Breast epithelium (tissue), 4 donors: ENCODE data around the gene CEP131. TPM values are rescaled to one million over a fixed set of nuclear protein-coding genes. Genes with fewer than 3 reads are reported as not detected.

Source experiments
- DNase-seq, 2 donors: peaks; one replicate each; pipeline ENCODE4 v3.0.0-alpha.2; 2019; ENCODE audit warnings: low spot score in 2 of 2
- H3K27ac ChIP-seq, 2 donors: fragments of 200-600 bp; sonication (generic) in 1 of 2; one replicate each; pipeline ENCODE4 v1.5.1; 2016 to 2019; ENCODE audit warnings: mild to moderate bottlenecking in 1 of 2
- H3K27me3 ChIP-seq, 2 donors: fragments of 200-600 bp; sonication (generic) in 1 of 2; one replicate each; pipeline versions ENCODE4 v1.5.1 to v1.6.0; 2017 to 2019; ENCODE audit warnings: control low read depth in 1 of 2, mild to moderate bottlenecking in 1 of 2
- H3K36me3 ChIP-seq: fragments of 200-600 bp; one replicate; pipeline ENCODE4 v1.5.1; 2019
- H3K4me1 ChIP-seq, 2 donors: fragments of 200-600 bp; sonication (generic); one replicate each; pipeline ENCODE4 v1.5.1; 2016 to 2019; ENCODE audit warnings: control low read depth in 1 of 2
- H3K4me3 ChIP-seq, 3 donors: fragments of 200-600 bp; sonication (generic); 1 replicate in 2 of 3; 2 replicates in 1 of 3; pipeline ENCODE4 v1.5.1; 2016 to 2019; ENCODE audit warnings: mild to moderate bottlenecking in 3 of 3, moderate library complexity in 2 of 3
- H3K9me3 ChIP-seq, 2 donors: fragments of 200-600 bp; sonication (generic) in 1 of 2; one replicate each; pipeline ENCODE4 v1.5.1; 2016 to 2019; ENCODE audit warnings: control low read depth in 1 of 2
- CTCF ChIP-seq, 3 donors: fragments of 450-650 bp; IDR thresholded peaks; one replicate each; pipeline ENCODE4 v1.5.1; 2016 to 2017; ENCODE audit warnings: antibody characterized with exemption in 3 of 3, mild to moderate bottlenecking in 3 of 3, moderate library complexity in 3 of 3
- POLR2A ChIP-seq: fragments of 450-650 bp; IDR thresholded peaks from one replicate; pipeline ENCODE4 v1.6.1; 2016; ENCODE audit warnings: antibody characterized with exemption, mild to moderate bottlenecking, moderate library complexity
- POLR2AphosphoS5 ChIP-seq, 3 donors: sonication (generic); formaldehyde crosslinking; IDR thresholded peaks; one replicate each; pipeline ENCODE4 v1.6.1; 2017; ENCODE audit warnings: antibody characterized with exemption in 3 of 3
- intact Hi-C: fragments of 100-400 bp; cut with DNase I; formaldehyde crosslinking; loops from one replicate; pipeline ENCODE4 v1.15.1; 2023; ENCODE audit warnings: low total_unique reads
- total RNA-seq, 3 donors: library from RNA; depleted of rRNA; stranded (reverse); fragments of >200 nt; gene quantifications; one replicate each; pipeline ENCODE4 v1.1.0, GENCODE V29; 2016

CEP131 gene
- total RNA-seq, 3 donors from 2014 or later: 6.9 to 12.8 (median 9.7) TPM

GRCh38 chr17:81241203-81241602 is 18.4 kb upstream of the CEP131 start:
- no peak for TF ChIP-seq CTCF (IDR thresholded peaks at IDR 0.05)
- no peak for TF ChIP-seq POLR2A
- no peak for TF ChIP-seq POLR2AphosphoS5 (IDR thresholded peaks at IDR 0.05)
- DNase-seq: no peak
- Histone ChIP-seq H3K4me1 (peaks cover 0 to 15% of the 10 kb centered on the region in 2 donors), H3K4me3 (no peak overlapping the region), H3K27ac (no peak overlapping the region), H3K27me3 (no peaks in the 10 kb centered on the region), H3K36me3 (no peaks in the 10 kb centered on the region), H3K9me3 (no peaks in the 10 kb centered on the region)
- intact Hi-C loops: no loop called here

GRCh38 chr17:81240761-81241160 is 18.0 kb upstream of the CEP131 start:
- no peak overlapping the region for H3K27ac ChIP-seq
- H3K9me3 ChIP-seq: no peaks in the 10 kb centered on the region
- no peaks in the 10 kb centered on the region for H3K27me3 ChIP-seq
- peaks cover 0 to 15% of the 10 kb centered on the region in 2 donors for H3K4me1 ChIP-seq
- no peak overlapping the region for H3K4me3 ChIP-seq
- no peak for TF ChIP-seq POLR2A
- no peak for TF ChIP-seq POLR2AphosphoS5 (IDR thresholded peaks at IDR 0.05)
- no peak for TF ChIP-seq CTCF (IDR thresholded peaks at IDR 0.05)
- intact Hi-C loops: no loop called here
- H3K36me3 ChIP-seq: no peaks in the 10 kb centered on the region
- no peak for DNase-seq

GRCh38 chr17:81239714-81240555 is 17.2 kb upstream of the CEP131 start:
- intact Hi-C loops: loop anchor here (5.0 kb wide), 1 partner anchor 98 kb away; no protein-coding TSS in a partner anchor
- TF ChIP-seq POLR2AphosphoS5 (IDR thresholded peaks at IDR 0.05) (no peak), POLR2A (no peak), CTCF (IDR thresholded peaks at IDR 0.05) (no peak)
- Histone ChIP-seq H3K4me3 (peak overlapping the region; percentile 80 to 100 (median 97)), H3K4me1 (peaks cover 0 to 15% of the 10 kb centered on the region in 2 donors), H3K9me3 (no peaks in the 10 kb centered on the region), H3K27ac (peak overlapping the region; percentile 72 to 74), H3K36me3 (no peaks in the 10 kb centered on the region), H3K27me3 (no peaks in the 10 kb centered on the region)
- DNase-seq: no peak

GRCh38 chr17:81238815-81239713 is 16.3 kb upstream of the CEP131 start, which contains the start of the genes NDUFAF8 and TEPSIN:
TSS of gene NDUFAF8 (plus strand) at chr17:81239318. CDS start at chr17:81239364, 46 bp downstream.
TSS of gene TEPSIN (minus strand) at chr17:81239055. CDS start at chr17:81239033, 22 bp downstream.
- Histone ChIP-seq H3K9me3 (no peaks in the 10 kb centered on the region), H3K4me1 (peaks cover 0 to 15% of the 10 kb centered on the region in 2 donors), H3K27me3 (no peaks in the 10 kb centered on the region), H3K36me3 (no peaks in the 10 kb centered on the region), H3K27ac (peak within 1 kb of the TSS; percentile 72 to 74), H3K4me3 (peak within 1 kb of the TSS; percentile 80 to 100 (median 97))
- TF ChIP-seq POLR2A (peak; percentile 37), POLR2AphosphoS5 (IDR thresholded peaks at IDR 0.05) (peak in 2 of 3 donors; percentile 64 to 75), CTCF (IDR thresholded peaks at IDR 0.05) (no peak)
- peak; percentile 98 to 99 for DNase-seq
- intact Hi-C loops: loop anchor here (5.0 kb wide), 1 partner anchor 97 kb away; no protein-coding TSS in a partner anchor
